Neural crest cell (in vitro differentiated cells): ENCODE data around the gene NOS1AP. TPM values are rescaled to one million over a fixed set of nuclear protein-coding genes. Genes with fewer than 3 reads are reported as not detected.

Experiments used
- DNase-seq: peaks from one replicate; pipeline ENCODE4 v3.0.0; 2021; ENCODE audit warnings: low read depth, mixed read lengths, low spot score
- H3K27ac Mint-ChIP-seq: one replicate; pipeline ENCODE4 v1.8.0; 2021; ENCODE audit warnings: mild to moderate bottlenecking, mixed read lengths; ENCODE audit not compliant: unreplicated experiment
- H3K27me3 Mint-ChIP-seq: 2 replicates; pipeline ENCODE4 v1.8.0; 2021; ENCODE audit warnings: low read depth, mild to moderate bottlenecking, mixed read lengths
- H3K36me3 Mint-ChIP-seq: 2 replicates; pipeline ENCODE4 v1.8.0; 2021; ENCODE audit warnings: low read depth, mild to moderate bottlenecking, mixed read lengths
- H3K4me1 Mint-ChIP-seq: 2 replicates; pipeline ENCODE4 v1.8.0; 2021; ENCODE audit warnings: mixed read lengths
- H3K4me3 Mint-ChIP-seq: one replicate; pipeline ENCODE4 v1.8.0; 2021; ENCODE audit warnings: mild to moderate bottlenecking, mixed read lengths
- H3K9me3 Mint-ChIP-seq: 2 replicates; pipeline ENCODE4 v1.8.0; 2021; ENCODE audit warnings: mixed read lengths
- total RNA-seq: library from RNA; stranded (reverse); gene quantifications from 2 replicates; pipeline ENCODE4 v1.2.1, GENCODE V29; 2021
- TF ChIP-seq, protein P1 (sequence below): fragments of 200-600 bp; sonication (generic); conservative IDR thresholded peaks from 2 replicates; pipeline ENCODE4 v1.5.0; 2021; ENCODE audit warnings: antibody characterized with exemption, mild to moderate bottlenecking

Gene NOS1AP
- total RNA-seq, 1 donor from 2014 or later, result 7.0 TPM

- DNase-seq, result no peak
- Mint-ChIP-seq H3K4me3 (no peak overlapping the region), H3K27me3 (no peaks in the 10 kb centered on the region), H3K27ac (no peak overlapping the region), H3K9me3 (peaks cover 4% of the 10 kb centered on the region), H3K36me3 (peaks cover 4% of the 10 kb centered on the region), H3K4me1 (peaks cover 4% of the 10 kb centered on the region)
- TF ChIP-seq, protein P1, sequence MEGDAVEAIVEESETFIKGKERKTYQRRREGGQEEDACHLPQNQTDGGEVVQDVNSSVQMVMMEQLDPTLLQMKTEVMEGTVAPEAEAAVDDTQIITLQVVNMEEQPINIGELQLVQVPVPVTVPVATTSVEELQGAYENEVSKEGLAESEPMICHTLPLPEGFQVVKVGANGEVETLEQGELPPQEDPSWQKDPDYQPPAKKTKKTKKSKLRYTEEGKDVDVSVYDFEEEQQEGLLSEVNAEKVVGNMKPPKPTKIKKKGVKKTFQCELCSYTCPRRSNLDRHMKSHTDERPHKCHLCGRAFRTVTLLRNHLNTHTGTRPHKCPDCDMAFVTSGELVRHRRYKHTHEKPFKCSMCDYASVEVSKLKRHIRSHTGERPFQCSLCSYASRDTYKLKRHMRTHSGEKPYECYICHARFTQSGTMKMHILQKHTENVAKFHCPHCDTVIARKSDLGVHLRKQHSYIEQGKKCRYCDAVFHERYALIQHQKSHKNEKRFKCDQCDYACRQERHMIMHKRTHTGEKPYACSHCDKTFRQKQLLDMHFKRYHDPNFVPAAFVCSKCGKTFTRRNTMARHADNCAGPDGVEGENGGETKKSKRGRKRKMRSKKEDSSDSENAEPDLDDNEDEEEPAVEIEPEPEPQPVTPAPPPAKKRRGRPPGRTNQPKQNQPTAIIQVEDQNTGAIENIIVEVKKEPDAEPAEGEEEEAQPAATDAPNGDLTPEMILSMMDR, result no peak
Measured at GRCh38 chr1:162182090-162182489, 112.6 kb downstream of the NOS1AP start.

GRCh38 chr1:162185314-162186025 lies 116.0 kb downstream of the NOS1AP start:
- peaks cover 3% of the 10 kb centered on the region for H3K4me1 Mint-ChIP-seq
- no peak overlapping the region for H3K27ac Mint-ChIP-seq
- H3K9me3 Mint-ChIP-seq, result peaks cover 4% of the 10 kb centered on the region
- no peak overlapping the region for H3K4me3 Mint-ChIP-seq
- no peak for DNase-seq
- TF ChIP-seq, protein P1, result no peak
- no peaks in the 10 kb centered on the region for H3K27me3 Mint-ChIP-seq
- H3K36me3 Mint-ChIP-seq, result peaks cover 4% of the 10 kb centered on the region

GRCh38 chr1:162186026-162186374 lies 116.5 kb downstream of the NOS1AP start:
- Mint-ChIP-seq H3K36me3 (peaks cover 4% of the 10 kb centered on the region), H3K9me3 (peaks cover 4% of the 10 kb centered on the region)

DNA sequence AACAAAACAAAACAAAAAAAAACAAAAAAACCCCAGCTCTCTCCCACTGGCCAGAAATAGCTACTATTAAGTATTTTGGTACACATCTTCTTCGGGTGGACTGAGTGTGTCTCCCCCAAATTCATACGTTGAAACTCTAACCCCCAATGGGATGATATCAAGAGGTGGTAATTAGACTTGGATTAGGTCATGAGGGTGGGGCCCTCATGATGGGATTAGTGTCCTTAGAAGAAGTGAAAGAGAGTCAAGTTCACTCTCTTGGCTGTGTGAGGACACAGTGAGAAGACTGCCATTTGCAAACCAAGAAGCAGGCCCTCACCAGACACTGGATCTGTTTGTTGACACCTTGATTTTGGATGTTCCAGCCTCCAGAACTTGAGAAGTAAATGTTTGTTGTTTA lies 116.9 kb downstream of the NOS1AP start:
- Mint-ChIP-seq H3K27ac (no peak overlapping the region), H3K9me3 (peaks cover 4% of the 10 kb centered on the region), H3K4me3 (no peak overlapping the region), H3K36me3 (peaks cover 4% of the 10 kb centered on the region), H3K27me3 (no peaks in the 10 kb centered on the region), H3K4me1 (peaks cover 3% of the 10 kb centered on the region)
- TF ChIP-seq, protein P1, result no peak
- DNase-seq, result no peak

More at GRCh38 chr1:162186026-162186374, 116.5 kb downstream of the NOS1AP start:
- no peaks in the 10 kb centered on the region for H3K27me3 Mint-ChIP-seq
- H3K27ac Mint-ChIP-seq, result no peak overlapping the region
- peaks cover 3% of the 10 kb centered on the region for H3K4me1 Mint-ChIP-seq
- H3K4me3 Mint-ChIP-seq, result no peak overlapping the region
- DNase-seq, result no peak
- TF ChIP-seq, protein P1, result no peak

DNA sequence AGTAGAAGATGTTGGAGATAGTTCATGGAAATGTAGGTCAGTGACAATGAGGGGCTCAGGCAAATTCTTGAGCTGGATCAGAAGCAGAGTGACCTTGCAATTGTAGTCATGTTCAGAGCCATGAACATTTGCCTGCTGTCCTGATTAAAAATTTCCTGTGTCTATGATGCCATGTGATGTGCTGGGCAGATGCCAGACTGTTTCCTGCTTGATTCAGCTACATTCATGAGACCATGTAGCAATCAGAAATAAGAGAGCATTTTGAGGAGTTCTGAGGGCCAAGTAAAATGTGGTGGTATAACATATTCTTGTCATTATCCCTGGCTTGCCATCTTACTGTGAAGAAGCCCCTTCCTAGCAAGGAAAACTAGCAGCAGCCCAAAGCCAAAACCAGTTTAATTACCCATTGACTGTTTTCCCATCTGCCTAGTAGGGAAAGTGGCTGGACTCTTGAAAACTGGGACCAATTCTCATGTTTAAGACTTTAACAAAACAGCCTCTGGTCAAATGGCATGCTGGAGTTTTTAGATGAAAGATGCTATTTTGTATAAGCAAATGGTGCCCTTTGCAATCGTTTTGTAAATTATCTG lies 118.3 kb downstream of the NOS1AP start:
- no peak overlapping the region for H3K4me3 Mint-ChIP-seq
- peaks cover 4% of the 10 kb centered on the region for H3K9me3 Mint-ChIP-seq
- TF ChIP-seq, protein P1, result no peak
- H3K4me1 Mint-ChIP-seq, result peaks cover 3% of the 10 kb centered on the region
- H3K27me3 Mint-ChIP-seq, result no peaks in the 10 kb centered on the region
- H3K27ac Mint-ChIP-seq, result no peak overlapping the region
- peaks cover 4% of the 10 kb centered on the region for H3K36me3 Mint-ChIP-seq
- DNase-seq, result no peak
